HCT116 (cell line): ENCODE measurements around the gene NEURL2. TPM values are rescaled to one million over a fixed set of nuclear protein-coding genes. Genes with fewer than 3 reads are reported as not detected.

ENCODE experiments used
- ATAC-seq: fragments of 200-7000 bp; cut with Tn5 transposase; 2 replicates; pipeline ENCODE4 v1.9.1; 2020; ENCODE audit warnings: mild to moderate bottlenecking, moderate library complexity
- BruUV-seq: library from RNA; stranded (reverse); fragments of 400-500 nt; replicated peaks from 2 replicates; lab custom pipeline; 2021; lab: Mats Ljungman, UMichigan
- CTCF ChIA-PET: fragments of 300-600 bp; sonication (Branson Sonifier 250); formaldehyde crosslinking; loops from one replicate; lab custom pipeline; 2021; ENCODE audit warnings: antibody characterized with exemption; lab: Charles Lee
- POLR2A ChIA-PET: fragments of 300-600, 350-600 bp; sonication (Branson Sonifier 250); formaldehyde crosslinking; loops from one replicate; lab custom pipeline; 2021; ENCODE audit warnings: antibody characterized with exemption; lab: Charles Lee
- RAD21 ChIA-PET, 2 experiments: fragments of 300-600 bp; sonication (Branson Sonifier 250); formaldehyde crosslinking; loops; one replicate each; lab custom pipeline; 2023; ENCODE audit warnings: low total read pairs in 2 of 2; ENCODE audit not compliant: uncharacterized antibody in 2 of 2, unreplicated experiment in 2 of 2, low non-redundant PET in 1 of 2; lab: Charles Lee
- DNase-seq: peaks from one replicate; pipeline ENCODE4 v3.0.0-alpha.2; 2010; ENCODE audit warnings: low read depth, low spot score
- H2AFZ ChIP-seq: fragments of 200-600 bp; shearing (Covaris generic), sonication (generic); 2 replicates; pipeline ENCODE4 v1.6.1; 2017; ENCODE audit warnings: low read depth, mixed run types, mixed read lengths, antibody characterized with exemption, low read length; ENCODE audit not compliant: poor library complexity, severe bottlenecking
- H3K27ac ChIP-seq: 2 replicates; pipeline ENCODE4 v1.5.1; 2012; ENCODE audit warnings: low read depth, low read length
- H3K27me3 ChIP-seq: fragments of 200-600 bp; sonication (generic); 2 replicates; pipeline ENCODE4 v1.6.1; 2016; ENCODE audit warnings: mixed run types, low read length, mixed read lengths; ENCODE audit not compliant: insufficient read depth
- H3K36me3 ChIP-seq, 2 experiments: fragments of 200-500 bp in 1 of 2; fragments of 200-600 bp in 1 of 2; sonication (Bioruptor generic) in 1 of 2; sonication (generic) in 1 of 2; 2 replicates each; pipeline versions ENCODE4 v1.5.1 to v1.6.1; 2014 to 2016; ENCODE audit warnings: low read length in 2 of 2, inconsistent platforms in 1 of 2, mixed read lengths in 1 of 2, mixed run types in 1 of 2; ENCODE audit not compliant: insufficient read depth in 2 of 2, control insufficient read depth in 1 of 2
- H3K4me1 ChIP-seq, 2 experiments: fragments of 200-600 bp in 1 of 2; sonication (generic) in 1 of 2; 2 replicates each; pipeline versions ENCODE4 v1.5.1 to v1.6.1; 2012 to 2017; ENCODE audit warnings: low read length in 2 of 2, inconsistent platforms in 1 of 2, mild to moderate bottlenecking in 1 of 2, mixed read lengths in 1 of 2, mixed run types in 1 of 2, moderate library complexity in 1 of 2; ENCODE audit not compliant: insufficient read depth in 2 of 2, control insufficient read depth in 1 of 2
- H3K4me2 ChIP-seq: fragments of 200-600 bp; sonication (generic); 2 replicates; pipeline ENCODE4 v1.6.1; 2017; ENCODE audit warnings: mixed run types, low read length, mixed read lengths
- H3K4me3 ChIP-seq, 2 experiments: fragments of 200-600 bp in 1 of 2; sonication (generic) in 1 of 2; replicated peaks in 1 of 2; 2 replicates each; pipeline ENCODE4 v1.5.1; 2011 to 2016; ENCODE audit warnings: low read length in 2 of 2, control low read depth in 1 of 2, low read depth in 1 of 2, mild to moderate bottlenecking in 1 of 2, mixed read lengths in 1 of 2, mixed run types in 1 of 2
- H3K79me2 ChIP-seq: fragments of 200-600 bp; sonication (generic); 2 replicates; pipeline ENCODE4 v1.6.1; 2017; ENCODE audit warnings: mild to moderate bottlenecking, mixed run types, low read length, moderate library complexity, mixed read lengths; ENCODE audit not compliant: insufficient read depth
- H3K9ac ChIP-seq: fragments of 200-600 bp; sonication (generic); 2 replicates; pipeline ENCODE4 v1.6.1; 2016; ENCODE audit warnings: low read length, mixed read lengths
- H3K9me2 ChIP-seq: fragments of 200-600 bp; sonication (generic), shearing (Covaris generic); 2 replicates; pipeline ENCODE4 v1.6.1; 2017; ENCODE audit warnings: mixed run types, mild to moderate bottlenecking, moderate library complexity; ENCODE audit not compliant: insufficient read depth
- H3K9me3 ChIP-seq, 2 experiments: fragments of 200-500 bp in 1 of 2; fragments of 200-600 bp in 1 of 2; sonication (Bioruptor generic) in 1 of 2; sonication (generic) in 1 of 2; 2 replicates each; pipeline ENCODE4 v1.6.1; 2014 to 2017; ENCODE audit warnings: low read length in 2 of 2, mixed read lengths in 2 of 2, inconsistent platforms in 1 of 2, low read depth in 1 of 2, mild to moderate bottlenecking in 1 of 2, mixed run types in 1 of 2, moderate library complexity in 1 of 2; ENCODE audit not compliant: control insufficient read depth in 1 of 2, insufficient read depth in 1 of 2
- H4K20me1 ChIP-seq: fragments of 200-600 bp; sonication (generic), shearing (Covaris generic); 2 replicates; pipeline ENCODE4 v1.6.1; 2017; ENCODE audit warnings: mixed run types, mild to moderate bottlenecking, moderate library complexity; ENCODE audit not compliant: insufficient read depth
- CBX3 ChIP-seq: IDR thresholded peaks from 2 replicates; pipeline ENCODE4 v1.6.1; 2012; ENCODE audit warnings: low read depth
- JUND ChIP-seq: IDR thresholded peaks from 2 replicates; pipeline ENCODE4 v1.6.1; 2012
- ZFX ChIP-seq: fragments of 450-650 bp; IDR thresholded peaks from 2 replicates; pipeline ENCODE4 v1.6.1; 2017
- intact Hi-C: fragments of 100-400 bp; cut with micrococcal nuclease; formaldehyde crosslinking; loops from 2 replicates; pipeline ENCODE4 v1.10.0; 2022
- total RNA-seq: library from RNA; stranded (reverse); gene quantifications from one replicate; pipeline ENCODE4 v1.2.1, GENCODE V29; 2021; ENCODE audit not compliant: unreplicated experiment
- TF ChIP-seq, protein P1 (sequence below): IDR thresholded peaks from 2 replicates; pipeline ENCODE4 v1.6.1; 2012; ENCODE audit warnings: low read depth

NEURL2 gene
- total RNA-seq, 1 experiment from 2014 or later = 0.96 TPM

DNA sequence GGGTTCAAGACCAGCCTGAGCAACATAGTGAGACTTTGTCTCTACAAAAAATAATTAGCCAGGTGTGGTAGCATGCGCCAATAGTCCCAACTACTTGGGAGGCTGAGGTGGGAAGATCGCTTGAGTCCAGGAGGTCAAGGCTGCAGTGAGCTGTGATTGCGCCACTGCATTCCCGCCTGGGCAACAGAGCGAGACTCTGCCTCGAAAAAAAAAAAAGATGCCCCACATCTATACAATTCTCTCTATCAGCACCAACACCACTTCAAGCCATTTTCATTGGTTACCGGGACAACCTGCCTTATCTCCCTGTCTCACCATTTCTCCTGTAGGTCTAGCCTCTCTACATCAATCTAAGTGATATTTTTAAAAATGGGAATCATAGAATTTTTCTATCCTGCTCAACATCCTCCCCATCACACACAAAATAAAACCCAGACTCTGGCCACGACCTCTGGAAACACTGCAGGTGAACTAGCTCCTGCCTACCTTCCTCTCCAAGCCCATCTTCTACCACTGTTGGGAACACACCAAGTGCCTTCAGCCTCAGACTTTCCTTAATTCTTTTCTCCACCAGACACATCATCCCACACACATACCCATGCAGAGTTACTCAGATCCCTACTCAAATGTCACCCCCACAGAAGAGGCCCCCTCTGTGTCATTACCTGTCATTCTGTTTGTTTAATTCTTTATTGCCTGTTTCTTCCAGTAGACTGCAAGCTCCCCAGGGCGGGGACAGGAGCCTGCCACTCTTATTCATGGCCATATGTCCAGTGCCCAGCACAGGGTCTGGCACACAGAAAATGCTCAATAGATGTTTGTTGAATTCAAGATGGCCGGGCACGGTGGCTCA, 30.6 kb upstream of the NEURL2 start:
- Histone ChIP-seq H3K9ac (no peak overlapping the region), H3K9me2 (no peaks in the 10 kb centered on the region), H3K79me2 (no peaks in the 10 kb centered on the region), H3K27ac (no peak overlapping the region), H3K4me3 (no peak overlapping the region), H3K27me3 (no peaks in the 10 kb centered on the region), H3K9me3 (no peaks in the 10 kb centered on the region), H4K20me1 (no peaks in the 10 kb centered on the region), H3K4me2 (no peak overlapping the region), H3K36me3 (no peaks in the 10 kb centered on the region), H3K4me1 (no peaks in the 10 kb centered on the region), H2AFZ (no peak overlapping the region)
- ChIA-PET RAD21 (no interaction called here), CTCF (interaction anchor here (2.0 kb wide), 1 partner anchor 12 kb away, joined by 4 read pairs; no protein-coding TSS in a partner anchor), POLR2A (interaction anchor here (0.6 to 3.2 kb wide), 2 partner anchors 13 to 48 kb away, joined by 3 to 12 read pairs; partner anchors contain the start of gene PCIF1)
- intact Hi-C loops = no loop called here
- BruUV-seq = no TSS peak
- TF ChIP-seq ZFX = no peak
- no peak for ATAC-seq
- DNase-seq = no peak

DNA sequence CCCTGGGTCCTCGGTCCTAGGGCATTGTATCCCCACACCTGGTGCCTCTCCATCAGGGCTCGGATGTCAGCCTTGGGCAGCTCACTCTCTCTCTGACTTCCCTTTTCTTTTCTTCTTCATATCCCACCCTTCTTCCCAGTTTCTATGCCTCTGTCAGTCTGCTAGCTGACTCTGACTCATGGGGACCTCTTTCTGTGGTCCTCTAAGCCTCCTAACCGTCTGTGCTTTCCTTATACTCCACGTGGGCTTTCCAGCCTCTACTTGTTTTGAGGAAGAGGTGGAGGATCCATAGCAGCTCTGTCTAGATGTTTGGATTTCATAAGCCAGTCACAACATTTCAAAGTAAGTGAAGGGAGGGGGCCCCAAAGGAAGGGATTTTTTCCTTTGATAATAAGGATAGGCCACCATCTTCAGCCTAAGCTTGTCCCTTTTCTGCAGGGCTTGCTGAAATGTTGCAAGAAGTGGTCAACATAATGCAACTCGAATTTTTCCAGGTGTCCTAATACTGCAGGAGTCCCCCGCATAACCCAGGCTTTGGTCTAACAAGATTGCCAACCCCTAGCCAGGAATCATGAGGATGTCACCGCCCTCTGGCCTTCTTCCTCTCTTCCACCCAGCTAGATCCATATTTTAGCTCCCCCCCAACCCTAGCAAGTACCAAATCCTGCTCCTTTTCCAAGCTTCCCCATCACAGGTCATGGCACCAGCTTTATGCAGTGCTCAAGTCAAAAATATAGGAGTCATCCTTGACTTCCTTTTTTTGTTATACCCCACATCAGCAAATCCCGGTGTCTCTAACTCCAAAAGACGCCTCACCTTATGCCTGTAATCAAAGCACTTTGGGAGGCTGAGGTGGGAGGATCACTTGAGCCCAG, 29.7 kb upstream of the NEURL2 start:
- H3K9me3 ChIP-seq = no peaks in the 10 kb centered on the region
- TF ChIP-seq ZFX = no peak
- TF ChIP-seq, protein P1, sequence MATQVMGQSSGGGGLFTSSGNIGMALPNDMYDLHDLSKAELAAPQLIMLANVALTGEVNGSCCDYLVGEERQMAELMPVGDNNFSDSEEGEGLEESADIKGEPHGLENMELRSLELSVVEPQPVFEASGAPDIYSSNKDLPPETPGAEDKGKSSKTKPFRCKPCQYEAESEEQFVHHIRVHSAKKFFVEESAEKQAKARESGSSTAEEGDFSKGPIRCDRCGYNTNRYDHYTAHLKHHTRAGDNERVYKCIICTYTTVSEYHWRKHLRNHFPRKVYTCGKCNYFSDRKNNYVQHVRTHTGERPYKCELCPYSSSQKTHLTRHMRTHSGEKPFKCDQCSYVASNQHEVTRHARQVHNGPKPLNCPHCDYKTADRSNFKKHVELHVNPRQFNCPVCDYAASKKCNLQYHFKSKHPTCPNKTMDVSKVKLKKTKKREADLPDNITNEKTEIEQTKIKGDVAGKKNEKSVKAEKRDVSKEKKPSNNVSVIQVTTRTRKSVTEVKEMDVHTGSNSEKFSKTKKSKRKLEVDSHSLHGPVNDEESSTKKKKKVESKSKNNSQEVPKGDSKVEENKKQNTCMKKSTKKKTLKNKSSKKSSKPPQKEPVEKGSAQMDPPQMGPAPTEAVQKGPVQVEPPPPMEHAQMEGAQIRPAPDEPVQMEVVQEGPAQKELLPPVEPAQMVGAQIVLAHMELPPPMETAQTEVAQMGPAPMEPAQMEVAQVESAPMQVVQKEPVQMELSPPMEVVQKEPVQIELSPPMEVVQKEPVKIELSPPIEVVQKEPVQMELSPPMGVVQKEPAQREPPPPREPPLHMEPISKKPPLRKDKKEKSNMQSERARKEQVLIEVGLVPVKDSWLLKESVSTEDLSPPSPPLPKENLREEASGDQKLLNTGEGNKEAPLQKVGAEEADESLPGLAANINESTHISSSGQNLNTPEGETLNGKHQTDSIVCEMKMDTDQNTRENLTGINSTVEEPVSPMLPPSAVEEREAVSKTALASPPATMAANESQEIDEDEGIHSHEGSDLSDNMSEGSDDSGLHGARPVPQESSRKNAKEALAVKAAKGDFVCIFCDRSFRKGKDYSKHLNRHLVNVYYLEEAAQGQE = no peak
- no peak for TF ChIP-seq JUND
- TF ChIP-seq CBX3 = no peak
- TF ChIP-seq, all 23 proteins: peak for 0
- intact Hi-C loops = no loop called here
- Histone ChIP-seq H2AFZ (no peak overlapping the region), H3K36me3 (no peaks in the 10 kb centered on the region), H3K79me2 (no peaks in the 10 kb centered on the region), H4K20me1 (no peaks in the 10 kb centered on the region), H3K9me2 (no peaks in the 10 kb centered on the region), H3K27ac (no peak overlapping the region), H3K4me1 (no peaks in the 10 kb centered on the region), H3K4me2 (no peak overlapping the region), H3K27me3 (no peaks in the 10 kb centered on the region), H3K9ac (no peak overlapping the region), H3K4me3 (no peak overlapping the region)
- no peak for ATAC-seq
- ChIA-PET POLR2A (interaction anchor here (0.6 to 3.2 kb wide), 2 partner anchors 14 to 49 kb away, joined by 3 to 12 read pairs; partner anchors contain the start of gene PCIF1), RAD21 (no interaction called here), CTCF (no interaction called here)
- no peak for DNase-seq
- BruUV-seq = no TSS peak
